ENCODE data around the gene RNF146. TPM values are rescaled to one million over a fixed set of nuclear protein-coding genes. Genes with fewer than 3 reads are reported as not detected.

Gene RNF146
- total RNA-seq, 1 donor = 11.8 TPM

Small RNA genes within 50 kb of the gene (small RNA-seq; reads per million reads assigned to genes)
- not detected for gene RNA5SP217

Other genes with a start within 250 kb of the RNF146 start
- gene RSPO3, start 148.2 kb upstream of the RNF146 start, total RNA-seq = not detected
- 11.6 TPM for gene ECHDC1, start 76.7 kb downstream of the RNF146 start, total RNA-seq
- gene KIAA0408, start 192.5 kb downstream of the RNF146 start, total RNA-seq = under 0.01 TPM